OCI-LY1 (cell line): Measurements from ENCODE around the gene ANKRD16.

Source experiments
- CTCF ChIP-seq: fragments of 200-600 bp; sonication (generic), shearing (Covaris generic); IDR thresholded peaks from 2 replicates; pipeline ENCODE4 v1.5.1; 2017; ENCODE audit warnings: mild to moderate bottlenecking, antibody characterized with exemption, low read length, moderate library complexity, mixed read lengths
- EZH2 ChIP-seq: fragments of 200-600 bp; sonication (generic), shearing (Covaris generic); IDR thresholded peaks from 2 replicates; pipeline ENCODE4 v1.8.0; 2017; ENCODE audit warnings: borderline replicate concordance, mixed run types, mild to moderate bottlenecking, antibody characterized with exemption, low read length, moderate library complexity, mixed read lengths

- TF ChIP-seq CTCF (no peak), EZH2 (no peak)
Measured at GRCh38 chr10:5897504-5897903, 7.8 kb upstream of the ANKRD16 start.
